ENCODE measurements around the gene DNAH2.

DNA sequence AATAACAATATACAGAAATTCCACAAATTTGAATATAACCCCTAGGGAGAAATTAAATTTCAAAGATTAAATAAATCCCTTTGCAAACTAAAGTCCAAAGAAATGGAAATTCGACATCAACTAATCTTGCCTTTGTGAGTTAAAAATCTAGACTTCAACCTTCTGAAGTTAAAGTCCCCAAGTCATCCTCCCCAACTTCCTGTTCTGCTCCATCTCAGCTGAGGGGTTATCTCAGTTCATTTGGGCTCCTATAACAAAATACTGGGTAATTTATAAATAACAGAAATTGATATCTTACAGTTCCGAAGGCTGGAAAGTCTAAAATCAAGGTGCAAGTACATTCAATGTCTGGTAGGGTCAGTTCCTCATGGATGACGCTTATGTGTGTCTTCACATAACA lies 93.7 kb downstream of the DNAH2 start:
- TF ChIP-seq ZNF202 (tag by site-specific recombination; IDR thresholded peaks at IDR 0.05; ENCODE audit: borderline replicate concordance) (no peak), IKZF3 (tag by site-specific recombination; IDR thresholded peaks at IDR 0.05) (no peak), ZBTB17 (tag by site-specific recombination; IDR thresholded peaks at IDR 0.05) (no peak)

All from HEK293 (cell line).